D341Med (cell line): ENCODE results near the gene CRYAA.

Experiments
- DNase-seq: peaks from one replicate; pipeline ENCODE4 v3.0.0; 2012; ENCODE audit warnings: low spot score

CRYAA gene

DNA sequence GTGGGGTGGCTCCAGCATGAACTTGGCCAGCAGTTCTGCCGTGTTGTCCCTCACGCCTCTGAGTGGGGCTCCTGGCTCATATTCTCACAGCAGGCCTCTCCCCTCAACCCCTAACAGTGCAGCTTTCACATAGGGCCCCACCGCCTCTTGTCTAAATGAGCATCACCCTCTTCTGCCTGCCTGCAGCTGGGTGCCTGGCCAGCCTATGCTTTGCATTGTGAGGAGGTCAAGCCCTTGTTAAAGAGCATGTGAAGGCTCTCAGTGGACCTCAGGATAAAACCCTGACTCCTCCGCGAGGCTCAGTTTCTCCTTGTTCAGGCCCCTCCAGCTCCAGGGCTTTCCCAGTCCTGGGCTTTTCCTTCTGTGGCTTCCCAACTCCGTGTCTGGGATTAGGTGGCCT lies 34.8 kb downstream of the CRYAA start:
- peak; percentile 8 for DNase-seq

DNA sequence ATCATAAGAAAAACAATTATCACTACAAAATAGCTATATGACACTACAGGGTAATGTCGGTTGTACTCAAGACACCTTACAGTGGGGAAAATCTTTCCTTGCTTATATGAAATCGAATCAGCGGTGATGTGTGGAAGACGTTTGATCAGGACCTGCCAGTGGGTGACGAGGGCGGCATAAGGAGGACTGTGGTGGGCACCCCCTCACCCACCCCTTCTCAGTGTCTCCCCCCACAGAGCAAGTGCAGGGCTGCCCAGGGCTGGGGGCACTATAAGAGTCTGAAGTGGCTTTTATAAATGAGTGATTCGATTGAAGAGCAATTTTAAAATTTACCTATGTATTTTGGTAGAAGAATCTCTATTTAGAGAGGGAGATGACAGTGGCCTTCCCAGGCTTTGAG lies 35.8 kb downstream of the CRYAA start:
- no peak for DNase-seq

DNA sequence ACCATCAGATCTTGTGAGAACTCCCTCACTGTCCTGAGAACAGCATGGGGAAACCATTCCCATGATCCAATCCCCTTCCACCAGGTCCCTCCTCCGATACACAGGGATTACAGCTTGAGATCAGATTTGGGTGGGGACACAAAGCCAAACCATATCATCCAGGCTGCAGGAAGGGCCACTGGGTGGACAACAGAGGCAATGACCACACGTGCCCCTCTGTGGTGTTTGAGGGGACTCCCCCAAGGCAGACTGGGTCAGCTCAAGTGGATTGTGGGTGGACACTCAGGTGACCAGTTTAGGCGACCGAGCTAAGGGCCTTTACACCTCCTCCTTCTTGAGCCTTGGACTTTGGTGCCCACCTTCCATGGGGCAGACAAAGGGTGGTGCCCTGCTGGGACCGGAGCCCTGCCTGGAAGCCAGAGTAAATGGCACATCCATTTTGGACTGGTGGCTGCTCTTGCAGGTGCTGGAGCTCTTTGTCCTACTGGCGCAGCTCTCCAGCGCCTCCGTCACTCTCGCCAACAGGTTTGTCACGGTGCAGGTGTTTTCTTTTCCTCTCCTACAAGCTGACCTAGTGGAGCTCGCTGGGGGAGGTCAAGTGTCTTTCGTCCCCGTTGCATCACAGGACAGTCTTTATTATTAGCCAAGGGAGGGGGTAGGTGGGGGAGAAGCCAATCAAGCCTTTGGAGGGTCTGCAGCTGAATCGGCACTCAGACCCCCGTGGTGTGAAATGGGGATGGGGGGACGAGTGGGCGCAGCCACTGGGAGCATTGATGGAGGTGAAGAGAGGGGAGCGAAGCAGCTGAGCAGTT lies 37.6 kb downstream of the CRYAA start:
- DNase-seq: peak; percentile 9

DNA sequence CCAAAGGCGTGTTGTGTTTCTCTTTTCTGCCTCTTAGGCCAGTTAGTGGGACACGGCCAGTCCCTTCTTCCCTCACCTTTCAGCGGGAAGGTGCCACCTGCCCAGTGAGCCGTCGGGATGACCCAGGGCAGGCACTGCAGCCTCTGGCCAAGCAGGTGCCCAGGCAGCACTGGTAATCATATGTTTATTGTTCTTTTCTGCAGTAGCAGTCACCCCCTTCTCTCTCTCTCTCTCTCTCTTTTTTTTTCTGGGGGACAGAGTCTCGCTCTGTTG lies 38.2 kb downstream of the CRYAA start:
- DNase-seq: peak; percentile 10

DNA sequence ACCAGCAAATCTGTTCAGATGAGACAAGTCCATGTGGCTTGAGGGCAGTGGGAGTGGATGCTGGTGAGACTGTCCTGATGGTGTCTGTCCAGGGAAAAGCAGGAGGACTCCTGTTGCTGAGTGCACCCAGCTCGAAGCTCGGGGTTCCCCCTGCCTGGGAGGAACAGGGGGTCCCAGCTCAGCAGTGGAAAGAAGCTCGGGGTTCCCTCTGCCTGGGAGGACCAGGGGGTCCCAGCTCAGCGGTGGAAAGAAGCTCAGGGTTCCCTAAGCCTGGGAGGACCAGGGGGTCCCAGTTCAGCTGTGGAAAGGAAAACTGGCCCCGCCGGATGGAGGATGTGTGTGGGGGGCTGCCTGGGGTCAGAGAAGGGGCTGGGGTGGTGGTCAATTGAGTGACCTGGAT lies 39.1 kb downstream of the CRYAA start:
- peak; percentile 10 for DNase-seq

DNA sequence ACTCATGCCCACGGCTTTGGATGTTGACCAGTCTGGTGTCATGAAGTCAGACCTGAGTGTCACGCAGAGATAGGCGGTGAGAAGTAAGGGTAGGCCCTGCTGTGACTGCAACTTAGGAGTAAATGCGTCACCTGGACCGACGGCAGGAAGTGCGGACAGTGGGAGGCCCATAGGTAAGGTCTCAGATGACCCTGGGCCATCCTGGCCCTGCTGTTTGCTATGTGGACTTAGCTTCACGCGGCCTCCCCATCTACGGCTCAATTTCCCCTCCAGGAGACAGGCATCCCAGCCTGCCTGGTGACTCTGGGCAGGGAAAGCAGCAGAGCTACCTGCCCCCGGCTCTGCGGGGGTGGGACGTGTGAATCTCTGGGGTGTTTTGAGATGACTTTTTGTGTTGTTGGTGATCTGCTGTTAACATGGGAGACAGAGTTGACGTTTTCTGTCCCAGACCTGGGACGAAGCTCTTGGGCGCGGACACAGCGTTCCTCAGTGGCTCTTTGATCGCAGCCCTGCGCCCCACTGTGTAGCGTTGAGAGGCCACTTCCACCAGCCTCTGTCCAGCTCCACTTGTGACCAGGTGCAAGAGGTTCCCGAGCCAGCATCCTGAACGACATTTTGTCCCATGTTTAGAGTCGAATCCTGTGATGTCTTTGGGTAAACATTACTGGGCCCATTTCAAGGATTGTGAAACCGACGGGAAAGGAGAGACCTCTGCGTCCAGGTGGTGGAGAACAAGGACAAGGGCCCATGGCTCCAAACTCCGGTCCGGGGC lies 39.9 kb downstream of the CRYAA start:
- DNase-seq: peak; percentile 12

DNA sequence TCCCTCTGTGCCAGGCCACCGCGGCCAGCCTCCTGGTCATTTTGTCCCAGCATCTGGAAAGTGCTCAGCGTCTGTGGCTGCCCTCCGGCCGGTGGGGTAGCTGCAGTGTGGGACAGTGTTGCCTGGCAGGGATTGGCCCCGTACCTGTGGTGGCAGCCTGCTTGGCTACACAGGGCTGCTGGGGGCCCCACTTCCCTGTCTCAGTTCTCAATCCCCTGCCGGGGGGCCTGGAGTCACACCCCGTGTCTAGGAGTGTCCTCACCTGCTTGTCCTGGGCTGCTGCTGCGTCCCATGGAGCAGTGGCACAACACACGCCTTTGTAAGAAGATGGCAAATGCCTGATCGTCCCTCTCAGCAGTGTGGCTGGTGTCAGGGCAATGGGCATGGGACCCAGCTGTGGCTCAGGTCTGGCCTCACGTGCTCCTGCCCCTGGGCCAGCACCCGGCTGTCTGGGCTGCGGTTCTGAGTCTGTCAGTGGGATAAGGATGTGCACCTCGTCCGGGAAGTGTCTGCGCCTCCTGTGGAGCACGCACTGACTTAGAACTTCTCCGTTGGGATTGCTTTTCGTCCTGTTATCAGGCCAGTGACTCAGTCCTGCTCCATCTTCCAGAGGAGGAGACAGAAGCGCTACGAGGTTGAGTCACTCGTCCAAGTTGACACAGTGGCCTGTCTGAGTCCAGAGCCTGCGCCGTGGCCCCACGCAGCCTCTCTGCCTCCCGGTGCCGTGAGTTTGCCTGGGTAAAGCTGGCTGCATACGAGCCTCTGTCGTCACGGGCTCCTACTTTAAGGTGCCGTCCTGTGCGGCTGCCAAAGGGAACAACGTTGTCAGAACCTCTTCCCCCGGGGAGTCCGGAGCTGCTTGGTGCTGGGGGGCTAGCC lies 41.0 kb downstream of the CRYAA start:
- DNase-seq: peak; percentile 20

DNA sequence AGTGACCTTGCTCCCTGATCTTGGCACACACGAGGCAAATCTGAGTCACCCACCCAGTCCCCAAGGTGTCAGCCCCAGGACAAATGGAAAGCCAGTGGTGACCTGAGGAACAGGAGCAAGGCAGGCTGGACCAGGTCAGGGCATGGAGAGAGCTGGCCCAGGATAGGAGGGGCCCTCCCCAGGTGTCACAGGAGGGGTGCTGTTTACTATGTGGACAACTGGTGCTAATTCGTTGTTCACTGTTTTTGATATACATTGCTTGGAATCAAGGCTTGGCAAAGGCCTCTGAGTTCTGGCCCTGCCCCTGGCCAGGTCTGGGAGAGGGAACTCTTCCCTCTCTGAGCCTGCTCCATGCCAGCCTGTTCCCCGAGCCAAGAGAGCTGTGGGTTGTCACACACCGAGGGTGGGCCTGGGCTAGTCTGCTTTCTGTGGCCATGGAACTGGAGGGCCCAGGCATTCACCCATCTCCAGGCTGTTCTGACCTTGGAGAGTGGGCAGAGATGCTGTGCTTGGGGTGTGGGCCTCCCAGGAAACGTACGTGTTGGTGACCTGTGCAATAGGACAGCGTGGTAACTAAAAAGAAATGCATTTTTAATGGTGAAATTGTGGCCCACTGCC lies 41.8 kb downstream of the CRYAA start:
- peak; percentile 14 for DNase-seq

DNA sequence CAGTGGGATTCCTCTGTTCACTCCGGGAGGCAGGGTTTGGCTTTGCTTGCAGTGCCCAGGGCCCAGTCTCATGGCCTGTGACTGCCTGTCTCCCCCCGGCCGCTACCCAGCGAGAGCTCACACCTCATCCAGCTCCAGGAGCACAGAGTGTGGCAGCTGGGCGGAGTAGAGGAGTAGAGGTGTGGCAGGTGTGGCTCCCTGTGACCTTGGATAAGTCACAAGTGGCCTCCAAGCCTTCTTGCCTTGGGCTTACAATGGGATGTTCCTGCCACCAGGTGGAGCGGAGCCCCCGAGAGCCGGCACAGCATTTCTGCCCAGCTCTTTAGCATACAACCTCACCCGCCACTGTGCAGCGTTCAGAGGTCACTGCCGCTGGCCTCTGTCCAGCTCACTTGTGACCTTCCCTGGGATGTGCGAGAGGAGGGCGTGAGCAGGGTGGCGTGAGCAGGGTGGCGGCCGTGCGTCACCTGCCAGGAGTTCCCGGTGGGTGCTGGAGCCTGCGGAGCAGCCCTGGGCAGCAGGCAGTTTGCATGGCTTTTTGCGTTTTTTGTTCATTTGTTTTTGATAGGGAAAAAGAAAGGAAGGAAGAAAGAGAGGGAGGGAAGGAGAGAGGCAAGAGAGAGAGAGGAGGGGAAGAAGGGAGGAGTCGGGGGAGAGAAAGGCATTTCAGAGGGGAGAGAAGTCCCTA lies 42.4 kb downstream of the CRYAA start:
- peak; percentile 29 for DNase-seq

DNA sequence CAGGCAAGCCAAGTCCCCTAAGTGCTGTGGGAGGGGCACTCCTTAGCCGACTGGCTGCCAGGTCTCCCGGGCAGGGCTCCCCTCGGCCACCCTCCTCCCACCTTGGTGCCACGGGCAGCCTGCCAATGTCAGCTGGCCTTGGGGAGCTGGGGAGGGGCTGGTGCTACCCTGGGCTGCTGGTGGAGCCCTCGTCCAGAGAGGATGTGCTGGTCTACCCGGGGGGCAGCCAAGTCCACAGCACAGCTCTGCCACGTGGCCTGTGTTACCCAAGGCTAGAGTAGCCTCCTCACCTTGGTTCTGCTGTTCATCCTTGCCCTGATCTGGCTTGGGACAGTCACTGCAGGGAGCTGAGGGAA lies 42.9 kb downstream of the CRYAA start:
- DNase-seq: peak; percentile 30
